Activated T-helper 1 cell treated with anti-CD3 and anti-CD28 coated beads, Interleukin-2, amount 50 U/mL, for 16 hours (primary cell): ENCODE results near the gene TNKS2.
A peak's percentile ranks its signal among the peaks of the same experiment; 100 is the strongest.
"Not testable (repeated sequence)": the region's sequence is repeated elsewhere in the genome, so short reads cannot be mapped to it uniquely, and the experiment has no call there.

ENCODE experiments used
- DNase-seq, 2 donors: peaks; one replicate each; pipeline ENCODE4 v3.0.0-alpha.2; 2020; ENCODE audit warnings: low read depth in 1 of 2, low spot score in 1 of 2

The TNKS2 gene

DNA sequence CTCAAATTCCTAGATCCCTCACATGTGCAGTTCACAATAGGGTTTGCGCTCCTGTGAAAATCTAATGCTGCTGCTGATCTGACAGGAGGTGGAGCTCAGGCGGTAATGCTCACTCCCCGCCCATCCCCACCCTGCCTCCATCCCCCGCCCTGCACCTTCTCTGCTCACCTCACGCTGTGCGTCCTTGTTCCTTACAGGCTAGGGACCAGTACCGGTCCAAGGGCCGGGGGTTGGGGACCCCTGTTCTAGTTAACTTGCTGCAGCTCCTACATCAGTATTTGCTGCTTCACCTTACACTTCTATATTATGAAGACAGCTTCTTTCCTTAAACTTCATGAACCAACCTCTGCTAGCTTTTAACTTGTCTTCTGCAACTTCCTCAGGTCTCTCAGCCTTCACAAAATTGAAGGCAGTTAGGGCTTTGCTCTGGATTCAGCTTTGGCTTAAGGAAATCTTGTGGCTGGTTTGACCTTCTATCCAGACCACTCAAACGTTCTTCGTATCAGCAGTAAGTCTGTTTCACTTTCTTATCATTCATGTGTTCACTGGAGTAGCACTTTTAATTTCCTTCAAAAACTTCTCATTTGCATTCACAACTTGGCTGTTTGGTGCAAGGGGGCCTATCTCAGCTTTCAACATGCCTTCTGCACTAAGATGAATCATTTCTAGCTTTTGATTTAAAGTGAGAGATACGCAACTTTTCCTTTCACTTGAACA is 1.7 kb upstream of the TNKS2 start:
- peak; percentile 21 to 36 for DNase-seq

DNA sequence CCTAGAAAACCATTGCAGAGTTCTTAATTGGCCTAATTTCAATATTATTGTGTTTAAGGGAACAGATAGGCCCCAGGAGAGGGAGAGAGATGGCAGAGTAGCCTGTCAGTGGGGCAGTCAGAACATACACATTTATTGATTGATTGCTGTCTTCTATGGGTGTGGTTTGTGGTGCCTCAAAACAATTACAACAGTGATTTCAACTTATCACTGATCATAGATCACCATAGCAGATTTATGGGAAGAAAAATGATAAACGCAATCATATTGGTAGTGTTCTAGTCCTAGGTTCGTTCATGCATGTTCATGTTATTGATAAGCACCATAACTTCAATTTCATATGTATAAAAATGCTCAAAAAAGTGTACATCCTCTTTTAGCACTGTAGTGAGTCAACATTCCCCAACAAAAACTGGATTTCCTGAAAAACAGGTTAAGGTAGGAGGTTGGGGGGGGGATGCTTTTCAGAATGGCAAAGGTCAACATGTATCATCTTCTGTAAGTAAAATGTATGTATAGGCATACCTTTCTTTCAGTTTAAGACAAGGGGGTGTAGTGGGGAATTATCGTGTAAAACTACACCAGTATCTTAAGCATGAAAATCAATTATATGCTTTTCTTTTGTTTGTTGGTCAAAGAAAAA is 1.1 kb upstream of the TNKS2 start:
- no peak for DNase-seq

DNA sequence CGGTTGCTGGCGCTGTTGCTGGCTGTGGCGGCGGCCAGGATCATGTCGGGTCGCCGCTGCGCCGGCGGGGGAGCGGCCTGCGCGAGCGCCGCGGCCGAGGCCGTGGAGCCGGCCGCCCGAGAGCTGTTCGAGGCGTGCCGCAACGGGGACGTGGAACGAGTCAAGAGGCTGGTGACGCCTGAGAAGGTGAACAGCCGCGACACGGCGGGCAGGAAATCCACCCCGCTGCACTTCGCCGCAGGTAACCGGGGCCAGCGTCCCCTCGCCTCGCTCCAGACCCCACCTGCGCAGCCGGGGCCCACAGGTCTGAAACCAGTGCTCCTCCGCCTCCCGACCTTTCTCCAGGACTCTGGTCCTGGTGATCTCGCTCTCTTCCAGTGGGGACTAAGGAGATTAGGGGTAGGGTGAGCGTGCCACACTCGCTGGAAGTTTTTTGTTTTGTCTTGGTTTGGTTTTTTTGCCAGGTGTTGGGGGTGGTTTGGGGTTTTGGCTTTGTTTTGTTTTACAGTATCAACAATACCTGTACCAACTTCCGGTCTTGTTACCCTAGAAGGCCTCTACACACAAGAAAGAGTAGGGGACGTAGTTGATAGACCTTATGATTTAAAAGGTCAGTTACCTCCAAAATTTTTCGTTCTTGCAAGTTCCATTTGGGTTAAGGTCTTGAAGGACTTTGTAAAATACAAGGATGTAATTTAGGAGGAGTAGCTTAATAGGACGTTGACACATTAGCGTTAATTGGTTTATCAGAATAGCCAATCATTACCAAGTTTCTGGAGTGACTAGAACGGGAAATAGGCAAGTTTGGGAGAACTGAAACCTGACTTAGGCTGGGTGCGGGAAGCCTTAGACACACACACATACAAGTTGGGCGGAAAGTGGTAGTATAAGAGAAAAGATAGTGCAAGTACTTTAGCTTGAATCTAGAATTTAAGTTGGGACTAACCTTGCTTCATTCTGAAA is 704 bp downstream of the TNKS2 start:
- peak in 1 of 2 donors; percentile 30 for DNase-seq

DNA sequence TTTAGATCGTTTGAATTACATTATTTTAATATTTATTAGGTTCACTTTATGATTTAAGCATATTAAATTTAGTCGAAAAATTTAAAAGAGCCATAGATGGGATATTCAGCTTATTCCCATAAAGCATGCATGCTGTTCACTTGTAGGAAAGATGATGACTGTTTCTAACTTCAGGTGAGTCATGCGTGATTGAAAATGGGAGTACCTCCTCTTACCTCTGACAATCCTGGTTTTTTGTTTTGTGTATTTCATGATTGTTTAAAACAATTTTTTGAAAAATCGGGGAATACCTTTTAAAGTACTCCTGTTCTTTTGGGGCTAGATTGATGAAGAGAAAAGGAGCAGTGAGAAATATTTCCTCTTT is 1.4 kb downstream of the TNKS2 start:
- DNase-seq: no peak

DNA sequence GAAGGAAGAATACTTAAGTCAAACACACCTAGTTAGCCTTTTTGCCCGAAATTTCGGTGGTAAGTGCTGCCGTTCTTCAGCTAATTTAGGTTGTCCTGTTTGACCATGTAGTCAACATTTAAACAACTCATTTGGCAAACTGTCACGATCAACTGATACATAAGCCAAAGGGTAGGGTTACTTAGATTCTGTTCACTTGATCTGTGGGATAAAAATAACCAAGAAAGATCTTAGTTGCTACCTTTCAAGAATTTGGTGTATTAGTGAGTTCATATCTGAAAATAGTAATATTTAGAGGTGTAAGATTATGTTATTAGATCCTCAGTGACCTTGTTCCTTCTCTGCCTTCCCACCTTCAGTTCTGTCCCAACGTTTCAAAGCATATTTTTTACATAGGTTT is 2.0 kb downstream of the TNKS2 start:
- no peak for DNase-seq

DNA sequence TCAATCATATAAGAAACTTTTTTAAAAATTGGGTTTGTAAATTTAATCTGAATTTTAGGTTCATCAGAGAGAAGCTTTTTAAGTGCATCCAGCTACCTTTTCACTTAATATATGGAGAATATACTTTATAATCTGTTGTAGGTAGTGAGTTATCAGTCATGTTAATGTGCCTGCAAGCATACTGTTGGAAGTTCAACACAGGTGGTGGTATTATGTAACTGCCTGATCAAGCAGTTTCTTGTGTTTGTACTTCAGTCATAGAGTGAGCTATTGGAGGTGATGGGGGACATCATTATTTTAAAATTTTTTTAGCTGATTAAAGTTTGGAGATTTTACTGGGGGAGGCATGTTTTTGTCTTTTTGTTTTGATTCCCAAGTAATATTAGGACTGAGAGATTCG is 2.5 kb downstream of the TNKS2 start:
- DNase-seq: no peak

DNA sequence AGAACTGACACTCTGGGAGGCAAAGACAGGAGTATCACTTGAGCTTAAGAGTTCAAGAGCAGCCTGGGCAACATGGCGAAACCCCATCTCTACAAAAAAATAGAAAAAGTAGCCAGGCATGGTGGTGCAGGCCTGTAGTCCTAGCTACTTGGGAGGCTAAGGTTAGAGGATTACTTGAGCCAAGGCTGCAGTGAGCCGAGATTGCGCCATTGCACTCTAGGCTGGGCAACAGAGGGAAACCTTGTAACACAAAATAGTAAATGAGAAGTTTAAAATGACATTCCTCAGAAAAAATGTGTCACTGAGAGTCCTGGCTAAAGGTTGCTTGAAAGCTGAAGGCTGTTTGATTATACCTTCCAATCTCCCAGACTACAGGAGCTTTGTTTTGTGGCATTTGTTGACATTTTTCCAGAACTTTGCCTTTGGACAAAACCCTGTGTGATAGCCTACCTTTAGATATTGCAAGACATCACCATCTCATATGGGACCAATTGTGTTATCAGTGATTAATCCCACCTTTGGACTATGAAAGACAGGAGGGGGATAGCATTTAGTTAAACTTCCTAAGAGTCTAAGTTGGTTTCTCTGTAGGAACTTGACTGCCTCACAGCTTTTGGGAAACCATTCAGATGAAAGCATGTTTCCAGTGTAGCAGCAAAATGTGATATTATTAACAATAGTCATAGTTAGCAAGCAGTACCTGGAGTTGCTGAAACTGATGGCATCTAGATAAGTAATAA is 5.3 kb downstream of the TNKS2 start:
- DNase-seq: no peak

DNA sequence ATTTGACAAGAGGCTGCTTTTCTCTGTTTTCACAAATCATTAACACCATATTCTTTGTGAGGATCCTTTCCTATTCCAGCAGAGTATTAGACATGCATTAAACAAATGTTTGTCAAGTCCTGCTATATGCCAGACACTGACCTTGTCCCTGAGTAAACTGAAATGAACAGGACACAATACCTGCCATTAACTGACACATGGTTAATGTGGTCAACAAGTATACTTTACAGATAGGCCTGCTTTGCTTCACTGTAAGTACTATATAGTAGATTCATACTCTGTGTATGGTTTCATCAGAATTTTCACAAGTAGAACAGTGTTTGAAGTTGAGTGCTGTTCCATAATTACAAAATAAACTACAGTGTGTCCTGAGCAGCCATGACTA is 5.9 kb downstream of the TNKS2 start:
- DNase-seq: no peak

DNA sequence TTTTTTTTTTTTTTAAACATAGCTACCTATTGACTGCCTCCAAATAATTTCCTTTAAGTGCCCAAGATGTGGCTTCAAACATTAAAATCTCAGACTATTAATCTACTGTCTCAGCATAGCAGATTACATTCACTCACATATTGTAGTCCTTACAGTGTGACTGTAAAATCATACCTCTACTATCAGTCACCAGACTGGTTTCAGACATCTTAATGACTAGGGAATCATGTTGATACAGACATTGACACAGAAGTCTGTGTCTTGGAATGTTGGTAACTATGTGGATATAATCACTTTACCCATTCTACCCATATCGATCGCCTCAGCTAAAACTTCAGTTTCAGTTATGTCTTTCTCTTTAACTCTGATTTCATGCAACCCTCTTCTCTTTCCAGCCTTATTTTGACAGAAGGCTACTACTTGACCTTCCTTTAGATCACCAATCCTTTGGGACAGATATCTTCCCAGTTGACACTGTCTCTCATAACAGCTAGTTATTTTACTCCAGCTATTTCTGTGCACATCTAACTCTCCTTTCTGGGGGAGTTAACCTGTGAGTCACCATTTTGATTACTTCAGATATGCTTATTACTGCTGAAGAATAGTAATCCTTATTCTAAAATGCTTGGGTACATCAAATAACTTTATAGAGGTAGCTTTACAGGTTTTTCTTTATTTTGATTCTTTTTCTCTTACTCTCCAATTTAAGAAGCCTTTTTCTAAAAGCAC is 7.0 kb downstream of the TNKS2 start:
- DNase-seq: no peak

DNA sequence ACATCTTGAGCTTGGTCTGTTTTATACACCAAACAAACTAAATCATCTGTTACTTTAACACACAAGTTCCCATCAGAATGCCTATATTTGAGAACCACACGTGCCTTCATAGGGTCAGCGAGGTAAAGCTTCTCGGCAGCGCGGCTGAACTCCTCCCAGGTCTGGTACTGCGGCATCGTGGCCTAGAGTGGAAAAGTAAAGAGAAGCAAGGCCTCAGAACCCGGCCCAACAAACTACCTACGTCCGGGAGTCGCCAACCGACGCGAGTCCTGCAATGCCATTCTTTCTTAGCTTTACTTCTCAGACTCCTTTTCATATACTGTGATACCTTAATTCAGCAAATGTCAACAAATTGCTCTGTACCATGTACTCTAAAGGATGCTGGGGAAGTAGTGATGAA is 9.0 kb downstream of the TNKS2 start:
- not testable (repeated sequence) for DNase-seq

DNA sequence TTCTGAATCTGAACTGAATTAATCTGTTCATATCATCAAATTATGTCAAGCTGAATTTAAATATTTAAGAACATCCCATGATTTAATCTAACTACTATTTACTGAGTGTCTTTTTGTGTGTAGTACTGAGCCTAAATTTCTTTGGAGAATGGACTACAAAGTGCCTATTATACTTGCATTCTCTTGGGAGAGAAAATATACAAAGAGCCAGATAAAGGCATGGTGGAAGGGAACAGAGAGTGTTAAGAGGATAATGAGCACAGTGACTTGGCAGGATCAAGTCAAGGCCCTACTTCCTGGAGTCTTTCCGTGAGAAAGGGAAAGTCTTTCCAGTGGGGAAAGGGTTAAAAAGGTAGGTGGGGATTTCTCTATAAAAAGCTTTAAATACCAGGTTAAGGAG is 15.0 kb downstream of the TNKS2 start:
- no peak for DNase-seq

DNA sequence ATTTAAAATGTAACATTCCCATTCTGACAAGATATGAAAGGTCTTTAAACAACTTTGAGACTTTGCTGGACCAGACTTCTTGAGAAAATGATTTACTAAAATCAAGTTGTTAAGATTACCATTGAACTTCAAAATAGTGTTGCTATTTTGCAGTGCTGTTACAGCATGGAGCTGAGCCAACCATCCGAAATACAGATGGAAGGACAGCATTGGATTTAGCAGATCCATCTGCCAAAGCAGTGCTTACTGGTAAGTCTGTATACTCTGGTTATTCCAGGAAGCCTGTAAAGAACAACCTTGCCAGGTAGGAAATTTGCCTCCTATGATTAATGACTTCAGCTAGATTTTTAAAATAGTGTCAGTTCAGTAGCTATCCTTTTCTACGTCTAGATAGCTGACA is 18.8 kb downstream of the TNKS2 start:
- DNase-seq: no peak

DNA sequence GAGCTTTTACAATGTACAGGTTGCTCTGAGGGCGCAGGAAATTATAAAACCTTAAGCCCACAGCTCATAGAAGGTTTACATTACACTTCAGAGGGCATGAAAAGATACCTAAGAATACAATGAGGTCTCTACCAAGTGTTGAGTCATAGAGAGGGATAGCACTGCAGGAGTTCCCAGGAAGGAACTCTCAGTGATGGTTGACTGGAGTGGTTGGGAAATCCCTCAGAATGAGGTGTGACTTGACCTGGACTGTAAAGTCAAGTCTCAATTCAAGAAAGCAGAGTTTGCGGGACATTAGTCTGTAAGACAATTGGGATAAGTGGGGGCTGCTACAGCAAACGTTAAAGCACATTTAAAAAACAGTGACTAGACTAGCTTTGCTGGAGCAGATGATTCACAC is 21.9 kb downstream of the TNKS2 start:
- DNase-seq: no peak

DNA sequence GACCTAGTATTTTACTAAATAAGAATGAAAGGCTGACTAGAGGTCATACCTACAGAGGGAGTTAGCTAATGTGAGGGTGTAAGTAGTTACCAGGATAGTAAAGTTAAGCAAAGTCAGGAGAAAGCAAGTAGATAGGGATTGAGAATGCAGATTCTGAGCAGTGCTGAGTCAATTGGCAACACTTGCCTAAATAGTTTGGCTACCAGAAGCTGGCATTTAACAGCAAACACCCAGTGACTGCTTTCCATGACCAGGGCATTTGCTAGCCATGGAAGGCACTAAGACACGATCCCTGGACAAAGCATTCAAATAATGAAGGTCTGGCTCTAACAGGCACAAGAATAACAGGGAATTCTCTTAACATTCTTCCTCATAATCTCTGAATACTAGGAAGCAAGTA is 25.9 kb downstream of the TNKS2 start:
- no peak for DNase-seq

DNA sequence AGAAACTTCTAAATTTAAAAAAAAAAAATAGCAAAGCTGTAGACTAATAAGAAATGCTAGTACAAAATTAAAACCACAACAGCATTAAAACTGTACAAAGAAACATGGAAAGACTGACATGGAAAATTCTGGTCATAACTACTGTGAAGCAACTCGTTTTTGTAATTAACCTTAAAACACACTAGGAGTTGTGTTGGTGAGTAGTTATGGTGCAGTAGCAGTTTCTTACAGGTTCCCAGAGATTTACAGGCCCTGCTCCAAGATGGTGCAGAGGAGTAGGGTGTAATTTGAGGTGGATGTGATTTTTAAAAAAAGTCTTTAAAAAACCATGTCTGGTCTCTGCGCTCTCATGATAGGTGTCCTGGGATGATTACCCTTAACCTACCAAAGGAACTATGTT is 31.0 kb downstream of the TNKS2 start:
- no peak for DNase-seq

DNA sequence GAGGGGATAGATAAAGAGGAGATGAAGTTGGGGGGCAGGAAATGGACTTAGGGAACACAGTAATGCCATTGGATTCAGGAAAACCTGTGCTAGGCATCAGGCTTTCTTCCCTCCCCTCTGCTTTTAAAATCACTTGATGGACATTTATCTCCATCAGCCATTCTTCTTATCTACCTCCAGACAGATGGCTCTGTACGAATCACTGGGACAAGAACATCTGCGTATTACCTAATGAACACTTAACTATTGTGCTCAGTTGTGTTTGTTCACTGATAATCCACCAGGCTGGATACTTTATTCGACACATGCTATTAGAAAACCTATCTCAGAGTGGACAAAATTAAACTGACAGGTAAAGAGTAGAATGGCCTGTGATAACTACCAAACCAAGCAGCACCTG is 40.0 kb downstream of the TNKS2 start:
- DNase-seq: no peak

DNA sequence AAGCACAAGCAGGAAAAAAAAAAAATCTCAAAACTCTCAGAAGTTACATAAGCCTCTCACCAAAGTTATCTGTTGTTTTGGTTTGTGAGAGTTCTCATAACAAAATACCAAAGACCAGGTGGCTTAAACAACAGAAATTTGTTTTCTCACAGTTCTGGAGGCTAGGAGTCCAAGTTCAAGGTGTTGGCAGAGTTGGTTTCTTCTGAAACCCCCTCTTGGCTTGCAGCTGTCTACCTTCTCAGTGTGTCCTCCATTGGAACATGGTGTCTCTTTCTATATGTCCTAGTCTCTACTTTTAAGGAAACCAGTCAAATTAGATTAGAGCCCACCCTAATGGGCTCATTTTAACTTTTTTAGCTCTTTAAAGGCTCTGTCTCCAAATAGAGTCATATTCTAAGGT is 44.9 kb downstream of the TNKS2 start:
- DNase-seq: no peak

DNA sequence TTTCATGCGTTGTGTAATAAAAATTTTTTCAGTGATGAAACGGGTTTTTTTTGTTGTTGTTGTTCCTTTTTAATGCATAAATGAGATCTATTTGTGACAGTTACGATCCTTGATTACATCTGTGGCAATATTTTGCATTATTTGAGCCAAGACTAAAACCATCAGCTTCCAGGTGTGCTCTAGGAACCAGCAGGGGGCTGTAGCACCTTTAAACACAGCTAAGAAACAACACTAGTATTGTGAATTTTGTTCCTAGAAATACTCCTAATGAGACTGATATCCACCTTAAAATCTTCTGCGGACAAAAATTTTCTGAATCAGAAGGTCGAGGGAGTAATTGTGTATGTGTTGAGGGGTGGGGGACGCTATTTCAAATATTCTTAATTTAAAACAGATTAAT is 58.4 kb downstream of the TNKS2 start:
- no peak for DNase-seq

DNA sequence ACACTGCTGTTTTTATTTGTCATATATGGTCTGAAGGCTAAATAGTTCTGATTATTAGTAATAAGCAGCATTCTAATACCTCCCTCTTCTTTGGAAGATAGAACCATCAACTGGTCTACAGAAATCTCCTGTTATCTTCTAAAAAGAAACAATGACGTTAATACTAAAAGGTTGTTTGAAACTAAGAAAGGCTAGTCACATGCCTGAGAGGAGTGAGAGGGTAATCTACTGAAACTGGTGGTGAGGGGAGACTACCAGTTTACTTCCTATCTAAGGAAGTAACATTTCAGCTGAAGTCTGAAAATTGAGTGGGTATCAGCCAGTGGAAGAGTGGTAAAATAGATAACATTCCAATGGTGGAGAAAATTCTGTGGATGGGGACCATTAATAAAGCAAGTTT is 62.7 kb downstream of the TNKS2 start:
- no peak for DNase-seq

DNA sequence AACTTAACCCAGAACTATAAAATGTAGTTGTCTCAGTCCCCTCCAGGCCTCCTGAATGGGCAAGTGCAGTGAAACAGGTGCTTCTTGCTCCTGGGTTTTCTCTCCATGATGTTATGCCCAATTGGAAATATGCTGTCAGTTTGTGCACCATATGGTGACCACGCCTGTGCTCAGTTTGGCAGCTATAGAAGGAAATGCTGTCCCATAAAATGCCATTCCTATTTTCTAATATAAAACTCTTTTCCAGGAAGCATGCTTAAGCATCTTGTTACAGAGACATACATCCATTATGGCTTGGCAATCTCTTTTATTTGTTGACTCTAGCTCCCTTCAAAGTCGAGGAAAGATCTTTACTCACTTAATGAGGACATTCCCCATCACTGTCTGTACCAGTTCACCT is 65.9 kb downstream of the TNKS2 start:
- DNase-seq: no peak

DNA sequence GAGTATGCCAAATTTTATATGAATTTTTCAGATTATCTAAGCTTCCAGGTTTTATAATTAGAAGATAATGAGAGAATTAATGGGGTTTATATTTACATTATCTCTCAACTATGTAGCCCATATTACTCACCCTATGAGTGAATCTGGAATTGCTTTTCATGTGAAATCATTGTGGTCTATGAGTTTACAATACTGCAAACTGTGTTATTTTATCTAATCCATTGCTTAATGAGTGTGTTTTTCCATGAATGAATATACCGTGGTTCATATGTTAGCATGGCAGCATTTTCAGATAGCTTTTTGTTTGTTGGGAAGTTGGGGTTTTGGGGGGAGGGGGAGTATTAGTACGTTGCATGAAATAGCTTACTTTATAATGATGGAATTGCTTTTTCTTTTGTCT is 66.5 kb downstream of the TNKS2 start:
- no peak for DNase-seq
